ENCODE data around the gene COQ8B.

Gene COQ8B

DNA sequence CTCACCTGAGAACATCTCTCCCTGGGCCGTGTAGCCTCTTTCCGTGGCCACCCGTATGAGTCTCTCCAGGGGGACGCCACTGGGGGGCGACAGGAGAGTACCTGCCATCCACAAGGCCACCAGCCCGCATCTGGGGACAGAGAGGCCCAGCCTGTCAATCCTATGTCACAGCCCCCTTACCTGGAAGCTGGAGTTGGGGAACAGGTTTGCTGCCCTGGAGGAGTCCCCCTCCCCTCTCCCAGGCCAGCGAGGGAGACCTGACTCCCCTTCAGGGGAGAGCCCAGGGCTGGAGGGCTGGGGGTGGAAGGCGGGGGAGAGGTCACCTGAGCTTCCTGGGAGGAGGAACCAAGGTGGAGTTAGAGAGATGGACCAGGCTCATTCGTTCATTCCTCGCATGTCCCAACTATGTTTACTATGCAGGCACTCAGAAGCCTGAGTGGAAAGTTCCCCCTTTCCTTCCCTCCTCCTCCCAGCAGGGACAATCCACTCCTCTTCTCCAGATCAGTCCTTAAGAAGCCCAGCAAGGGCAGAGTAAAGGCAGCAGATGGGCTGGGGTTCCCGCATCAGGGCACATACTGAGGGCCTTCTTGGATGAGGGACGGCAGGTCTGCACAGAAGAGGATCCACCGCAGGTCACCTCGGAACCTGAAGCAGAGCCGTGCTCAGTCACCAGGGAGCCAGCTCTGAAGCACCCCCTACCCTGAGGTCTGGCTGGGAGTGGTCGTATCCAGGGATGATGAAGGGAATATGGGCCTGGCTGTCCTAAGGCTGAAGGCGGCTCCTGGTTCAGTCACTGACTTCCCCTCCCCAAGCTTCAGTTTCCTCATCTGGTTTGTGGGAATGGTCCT is 28.1 kb upstream of the COQ8B start:
- Histone ChIP-seq H3K79me2 (ENCODE audit: insufficient read depth, low read length) (no peaks in the 10 kb centered on the region), H3K27ac (ENCODE audit: low read depth, low read length, poor library complexity, severe bottlenecking) (no peak overlapping the region), H3K9me2 (ENCODE audit: low read depth, low read length) (no peaks in the 10 kb centered on the region), H3K9ac (ENCODE audit: low read length) (no peak overlapping the region), H4K20me1 (ENCODE audit: insufficient read depth, low read length) (no peaks in the 10 kb centered on the region), H3K27me3 (ENCODE audit: insufficient read depth, low read length) (no peaks in the 10 kb centered on the region), H3K4me3 (ENCODE audit: low read depth, low read length, poor library complexity, severe bottlenecking) (no peak overlapping the region), H3K36me3 (ENCODE audit: insufficient read depth, low read length) (no peaks in the 10 kb centered on the region), H3K4me1 (ENCODE audit: insufficient read depth, low read length, severe bottlenecking) (peaks cover 22% of the 10 kb centered on the region), H3F3A (ENCODE audit: insufficient read depth, low read length) (no peaks in the 10 kb centered on the region), H3K9me3 (ENCODE audit: low read length) (no peaks in the 10 kb centered on the region), H2AFZ (ENCODE audit: low read length) (no peak overlapping the region), H3K4me2 (ENCODE audit: low read length) (no peak overlapping the region)
- TF ChIP-seq CTCF (IDR thresholded peaks at IDR 0.05; ENCODE audit: low read length) (peak; percentile 59), EZH2 (IDR thresholded peaks at IDR 0.05; ENCODE audit: borderline replicate concordance, low read length) (no peak)

- H3K27ac ChIP-seq (ENCODE audit: low read depth, low read length, poor library complexity, severe bottlenecking): no peak overlapping the region
- no peak for TF ChIP-seq CTCF (IDR thresholded peaks at IDR 0.05; ENCODE audit: low read length)
- TF ChIP-seq EZH2 (IDR thresholded peaks at IDR 0.05; ENCODE audit: borderline replicate concordance, low read length): no peak
- no peaks in the 10 kb centered on the region for H4K20me1 ChIP-seq (ENCODE audit: insufficient read depth, low read length)
- no peak overlapping the region for H2AFZ ChIP-seq (ENCODE audit: low read length)
- H3F3A ChIP-seq (ENCODE audit: insufficient read depth, low read length): no peaks in the 10 kb centered on the region
- peaks cover 14% of the 10 kb centered on the region for H3K4me1 ChIP-seq (ENCODE audit: insufficient read depth, low read length, severe bottlenecking)
- H3K27me3 ChIP-seq (ENCODE audit: insufficient read depth, low read length): no peaks in the 10 kb centered on the region
- H3K9me2 ChIP-seq (ENCODE audit: low read depth, low read length): no peaks in the 10 kb centered on the region
- no peak overlapping the region for H3K4me2 ChIP-seq (ENCODE audit: low read length)
- H3K9ac ChIP-seq (ENCODE audit: low read length): no peak overlapping the region
- no peaks in the 10 kb centered on the region for H3K36me3 ChIP-seq (ENCODE audit: insufficient read depth, low read length)
- H3K9me3 ChIP-seq (ENCODE audit: low read length): no peaks in the 10 kb centered on the region
- H3K4me3 ChIP-seq (ENCODE audit: low read depth, low read length, poor library complexity, severe bottlenecking): no peak overlapping the region
- no peaks in the 10 kb centered on the region for H3K79me2 ChIP-seq (ENCODE audit: insufficient read depth, low read length)
Observed at GRCh38 chr19:40743926-40744325, 27.2 kb upstream of the COQ8B start.

- Histone ChIP-seq H3F3A (ENCODE audit: insufficient read depth, low read length) (no peaks in the 10 kb centered on the region), H3K9ac (ENCODE audit: low read length) (no peak overlapping the region), H3K9me2 (ENCODE audit: low read depth, low read length) (no peaks in the 10 kb centered on the region), H3K36me3 (ENCODE audit: insufficient read depth, low read length) (no peaks in the 10 kb centered on the region), H3K4me1 (ENCODE audit: insufficient read depth, low read length, severe bottlenecking) (peaks cover 3% of the 10 kb centered on the region), H3K9me3 (ENCODE audit: low read length) (no peaks in the 10 kb centered on the region), H3K27ac (ENCODE audit: low read depth, low read length, poor library complexity, severe bottlenecking) (no peak overlapping the region), H2AFZ (ENCODE audit: low read length) (no peak overlapping the region), H3K27me3 (ENCODE audit: insufficient read depth, low read length) (no peaks in the 10 kb centered on the region), H4K20me1 (ENCODE audit: insufficient read depth, low read length) (no peaks in the 10 kb centered on the region), H3K4me2 (ENCODE audit: low read length) (no peak overlapping the region), H3K79me2 (ENCODE audit: insufficient read depth, low read length) (no peaks in the 10 kb centered on the region), H3K4me3 (ENCODE audit: low read depth, low read length, poor library complexity, severe bottlenecking) (no peak overlapping the region)
- no peak for TF ChIP-seq CTCF (IDR thresholded peaks at IDR 0.05; ENCODE audit: low read length)
- no peak for TF ChIP-seq EZH2 (IDR thresholded peaks at IDR 0.05; ENCODE audit: borderline replicate concordance, low read length)
Observed at GRCh38 chr19:40742886-40743285, 26.2 kb upstream of the COQ8B start.

Measured in OCI-LY1 (cell line).